Measurements from ENCODE around the gene INMT. TPM values are rescaled to one million over a fixed set of nuclear protein-coding genes. Genes with fewer than 3 reads are reported as not detected.

The INMT gene
- polyA plus RNA-seq, 1 donor (not counting 4 experiments of a cell fraction or from before 2014, with no cell fraction given): not detected

DNA sequence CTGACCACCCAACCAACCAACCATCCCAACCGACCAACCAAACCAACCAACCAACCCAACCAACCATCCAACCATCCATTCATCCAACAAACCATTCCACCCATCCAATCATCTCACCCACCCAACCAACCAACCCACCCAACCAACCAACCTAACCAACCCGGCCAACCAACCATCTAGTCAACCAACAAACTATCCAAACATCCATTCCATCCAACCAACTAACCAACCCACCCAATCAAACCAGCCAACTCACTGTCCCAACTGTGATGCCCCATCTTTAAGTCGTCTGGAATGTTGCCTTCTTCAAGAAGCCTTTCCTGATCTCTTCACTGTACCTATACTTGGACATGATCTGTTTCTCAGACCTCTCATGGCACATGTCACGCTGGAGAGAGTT lies 50.9 kb downstream of the INMT start:
- Histone ChIP-seq H3K36me3 (ENCODE audit: control insufficient read depth in 2 of 2, extremely low read depth in 1 of 2, insufficient read depth in 2 of 2, low read length in 2 of 2) (no peaks in the 10 kb centered on the region), H3K9me1 (ENCODE audit: control insufficient read depth, extremely low read depth, insufficient read depth, low read length) (no peaks in the 10 kb centered on the region), H3K4me2 (ENCODE audit: control insufficient read depth, extremely low read depth, insufficient read depth, low read depth, low read length) (no peak overlapping the region), H3K9ac (ENCODE audit: control insufficient read depth, extremely low read depth, insufficient read depth, low read length) (no peak overlapping the region), H4K20me1 (ENCODE audit: control insufficient read depth, extremely low read depth, insufficient read depth, low read length) (no peaks in the 10 kb centered on the region), H3K79me2 (ENCODE audit: control insufficient read depth, insufficient read depth, low read length) (no peaks in the 10 kb centered on the region), H3K27ac (ENCODE audit: control insufficient read depth, insufficient read depth, low read length) (no peak overlapping the region), H2AFZ (ENCODE audit: control insufficient read depth, low read length) (no peak overlapping the region), H3K4me3 (ENCODE audit: control insufficient read depth in 2 of 3, extremely low read depth in 1 of 3, insufficient read depth in 2 of 3, low read depth in 1 of 3, low read length in 3 of 3) (no peak overlapping the region), H3K4me1 (ENCODE audit: control insufficient read depth, extremely low read depth, insufficient read depth, low read length) (peaks cover 47% of the 10 kb centered on the region), H3K9me3 (ENCODE audit: control insufficient read depth, low read depth, low read length) (no peaks in the 10 kb centered on the region), H3K27me3 (ENCODE audit: control insufficient read depth, extremely low read depth, insufficient read depth, low read length) (no peaks in the 10 kb centered on the region)
- DNase-seq (ENCODE audit: low read depth, low spot score) (no peak), FAIRE-seq (no peak)
- no peak for TF ChIP-seq EZH2 (IDR thresholded peaks at IDR 0.05; ENCODE audit: low read length)
- no peak for TF ChIP-seq CTCF (optimal IDR thresholded peaks at IDR 0.05 in 1 of 3, IDR thresholded peaks at IDR 0.05 in 1 of 3, conservative IDR thresholded peaks at IDR 0.05 in 1 of 3; ENCODE audit: extremely low read depth in 1 of 3, insufficient read depth in 2 of 3, low read length in 3 of 3)
- dilution Hi-C loops (cut with MboI; ENCODE audit: extremely low pct_ligation_motif_present, low sequenced_read_pairs): loop anchor here (25.0 kb wide), 1 partner anchor 309 kb away; no protein-coding TSS in a partner anchor

DNA sequence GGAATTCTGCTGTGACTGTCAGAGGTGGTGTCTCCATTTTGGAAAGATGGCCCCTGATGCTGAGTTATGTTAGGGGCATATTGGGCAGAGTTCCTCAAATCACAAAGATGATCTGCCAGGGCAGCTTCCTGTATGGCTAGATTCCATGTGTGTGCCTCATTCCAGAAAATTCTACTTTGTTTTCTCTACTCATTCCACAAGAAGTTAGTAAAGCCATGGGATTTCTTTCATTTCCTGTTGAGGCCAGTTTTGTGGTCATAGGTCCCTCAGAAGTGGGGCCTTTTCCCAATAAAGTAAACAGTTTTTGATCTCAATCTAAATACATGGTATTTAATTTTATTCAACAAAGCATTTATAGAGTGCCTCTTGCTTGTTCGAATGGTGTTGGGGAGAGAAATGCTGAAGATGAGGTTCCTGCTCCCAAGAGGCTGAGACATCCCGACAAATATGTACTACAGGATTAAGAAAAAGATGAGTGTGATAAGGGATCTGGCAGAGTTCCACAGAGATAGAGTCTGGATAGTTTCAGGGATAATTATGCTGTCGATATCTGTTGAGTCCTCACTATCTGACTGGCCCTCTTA lies 52.2 kb downstream of the INMT start:
- DNase-seq (ENCODE audit: low read depth, low spot score) (no peak), FAIRE-seq (peak; percentile 63)
- no peak overlapping the region for H3K4me3 ChIP-seq (ENCODE audit: control insufficient read depth in 2 of 3, extremely low read depth in 1 of 3, insufficient read depth in 2 of 3, low read depth in 1 of 3, low read length in 3 of 3)
- H3K9ac ChIP-seq (ENCODE audit: control insufficient read depth, extremely low read depth, insufficient read depth, low read length): no peak overlapping the region
- H3K27ac ChIP-seq (ENCODE audit: control insufficient read depth, insufficient read depth, low read length): no peak overlapping the region
- H3K9me3 ChIP-seq (ENCODE audit: control insufficient read depth, low read depth, low read length): no peaks in the 10 kb centered on the region
- peak overlapping the region; percentile 38 for H3K4me2 ChIP-seq (ENCODE audit: control insufficient read depth, extremely low read depth, insufficient read depth, low read depth, low read length)
- no peak overlapping the region for H2AFZ ChIP-seq (ENCODE audit: control insufficient read depth, low read length)
- H3K36me3 ChIP-seq (ENCODE audit: control insufficient read depth in 2 of 2, extremely low read depth in 1 of 2, insufficient read depth in 2 of 2, low read length in 2 of 2): no peaks in the 10 kb centered on the region
- H4K20me1 ChIP-seq (ENCODE audit: control insufficient read depth, extremely low read depth, insufficient read depth, low read length): no peaks in the 10 kb centered on the region
- H3K27me3 ChIP-seq (ENCODE audit: control insufficient read depth, extremely low read depth, insufficient read depth, low read length): no peaks in the 10 kb centered on the region
- no peaks in the 10 kb centered on the region for H3K79me2 ChIP-seq (ENCODE audit: control insufficient read depth, insufficient read depth, low read length)
- H3K9me1 ChIP-seq (ENCODE audit: control insufficient read depth, extremely low read depth, insufficient read depth, low read length): no peaks in the 10 kb centered on the region
- dilution Hi-C loops (cut with MboI; ENCODE audit: extremely low pct_ligation_motif_present, low sequenced_read_pairs): loop anchor here (25.0 kb wide), 1 partner anchor 308 kb away; no protein-coding TSS in a partner anchor
- H3K4me1 ChIP-seq (ENCODE audit: control insufficient read depth, extremely low read depth, insufficient read depth, low read length): peaks cover 39% of the 10 kb centered on the region
- TF ChIP-seq EZH2 (IDR thresholded peaks at IDR 0.05; ENCODE audit: low read length): no peak
- no peak for TF ChIP-seq CTCF (optimal IDR thresholded peaks at IDR 0.05 in 1 of 3, IDR thresholded peaks at IDR 0.05 in 1 of 3, conservative IDR thresholded peaks at IDR 0.05 in 1 of 3; ENCODE audit: extremely low read depth in 1 of 3, insufficient read depth in 2 of 3, low read length in 3 of 3)

All from keratinocyte (primary cell).